Measurements from ENCODE around the gene IL27RA.

IL27RA gene

GRCh38 chr19:14096272-14096992 is 64.9 kb downstream of the IL27RA start:
- no peak for TF ChIP-seq CTCF (IDR thresholded peaks at IDR 0.05)

DNA sequence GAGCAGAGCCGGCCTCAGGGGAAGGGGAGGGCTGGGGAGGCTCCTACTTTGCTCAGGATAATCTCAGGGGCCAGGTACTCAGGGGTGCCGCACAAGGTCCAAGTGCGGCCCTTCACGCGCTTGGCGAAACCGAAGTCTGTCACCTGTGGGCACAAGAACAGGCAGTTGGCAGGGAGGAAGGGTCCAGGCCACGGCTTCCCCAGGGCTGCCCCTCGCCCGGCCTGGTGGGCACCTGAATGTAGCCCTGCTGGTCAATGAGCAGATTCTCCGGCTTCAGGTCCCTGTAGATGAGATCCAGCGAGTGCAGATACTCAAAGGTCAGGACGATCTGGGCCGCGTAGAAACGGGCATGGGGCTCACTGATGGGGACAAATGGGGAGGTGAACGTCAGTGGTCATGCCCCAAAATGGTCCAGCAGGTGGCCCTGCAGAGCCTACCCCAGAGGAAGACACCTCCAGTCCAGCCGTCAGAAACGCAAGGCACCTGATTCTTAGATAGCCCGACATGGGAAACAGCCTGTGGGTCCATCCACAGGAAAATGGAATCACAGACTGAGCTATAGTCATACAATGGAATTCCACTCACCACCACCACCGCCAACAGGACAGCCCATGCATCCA is 66.1 kb downstream of the IL27RA start:
- TF ChIP-seq CTCF (IDR thresholded peaks at IDR 0.05) = no peak

DNA sequence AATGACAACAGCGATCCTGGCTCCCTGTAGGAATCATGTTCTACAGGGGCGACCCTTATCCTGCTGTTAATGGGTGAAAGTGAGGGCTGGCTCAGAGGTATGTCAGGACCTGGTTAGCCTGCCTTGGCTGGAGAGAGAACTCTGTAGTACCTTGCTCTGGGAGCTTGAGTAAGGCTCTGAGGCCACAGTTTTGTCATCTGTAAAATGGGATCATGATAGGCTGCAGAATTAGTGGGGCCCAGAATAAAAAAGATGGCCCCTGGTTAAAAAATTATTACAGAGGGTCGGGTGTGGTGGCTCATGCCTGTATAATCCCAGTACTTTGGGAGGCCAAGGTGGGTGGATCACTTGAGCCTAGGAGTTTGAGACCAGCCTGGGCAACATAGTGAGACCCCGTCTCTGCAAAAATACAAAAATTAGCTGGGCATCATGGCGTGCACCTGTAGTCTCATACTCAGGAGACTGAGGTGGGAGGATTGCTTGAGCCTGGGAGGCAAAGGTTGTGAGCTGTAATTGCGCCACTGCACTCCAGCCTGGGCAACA is 69.5 kb downstream of the IL27RA start:
- TF ChIP-seq CTCF (IDR thresholded peaks at IDR 0.05) = no peak

GRCh38 chr19:14102102-14102696 is 70.6 kb downstream of the IL27RA start:
- TF ChIP-seq CTCF (IDR thresholded peaks at IDR 0.05) = no peak

- no peak for TF ChIP-seq CTCF (IDR thresholded peaks at IDR 0.05)
These were observed 71.2 kb downstream of the IL27RA start for GRCh38 chr19:14102756-14103155.
